HepG2 (cell line): ENCODE results near the gene MRPL50. TPM values are rescaled to one million over a fixed set of nuclear protein-coding genes. Genes with fewer than 3 reads are reported as not detected.

ENCODE experiments used
- CEBPG ChIP-seq: IDR thresholded peaks from 2 replicates; pipeline ENCODE4 v1.6.1; 2016
- DMAP1 ChIP-seq: IDR thresholded peaks from 2 replicates; pipeline ENCODE4 v1.6.1; 2016
- FOXA1 ChIP-seq, 2 experiments: fragments of 450-650 bp in 1 of 2; sonication (generic) in 1 of 2; formaldehyde crosslinking in 1 of 2; IDR thresholded peaks; 2 replicates each; pipeline versions ENCODE4 v1.4.0 to v1.6.1; 2016 to 2020; ENCODE audit warnings: missing genetic modification reagents in 1 of 2
- GATAD1 ChIP-seq: IDR thresholded peaks from 2 replicates; pipeline ENCODE4 v1.6.1; 2016; ENCODE audit warnings: missing genetic modification reagents, missing compliant biosample characterization
- GFI1 ChIP-seq: sonication (generic); formaldehyde crosslinking; IDR thresholded peaks from 2 replicates; pipeline ENCODE4 v1.5.0; 2020; ENCODE audit warnings: missing genetic modification reagents, mild to moderate bottlenecking, borderline replicate concordance
- GLMP ChIP-seq: sonication (generic); formaldehyde crosslinking; IDR thresholded peaks from 2 replicates; pipeline ENCODE4 v1.9.0; 2021; ENCODE audit warnings: missing genetic modification reagents, mild to moderate bottlenecking, borderline replicate concordance
- HOMEZ ChIP-seq: IDR thresholded peaks from 2 replicates; pipeline ENCODE4 v1.6.1; 2016; ENCODE audit warnings: low read depth
- HOXA7 ChIP-seq: sonication (generic); formaldehyde crosslinking; IDR thresholded peaks from 2 replicates; pipeline ENCODE4 v1.8.1; 2022; ENCODE audit warnings: mild to moderate bottlenecking, missing genetic modification reagents, moderate library complexity
- KAT8 ChIP-seq: IDR thresholded peaks from 2 replicates; pipeline ENCODE4 v1.6.1; 2016; ENCODE audit warnings: missing genetic modification reagents, missing compliant biosample characterization
- MYC ChIP-seq: sonication (generic); formaldehyde crosslinking; IDR thresholded peaks from 2 replicates; pipeline ENCODE4 v1.9.0; 2021; ENCODE audit warnings: missing genetic modification reagents, borderline replicate concordance
- ONECUT2 ChIP-seq: sonication (generic); formaldehyde crosslinking; IDR thresholded peaks from 2 replicates; pipeline ENCODE4 v1.4.0; 2020; ENCODE audit warnings: missing genetic modification reagents
- PHF21A ChIP-seq: sonication (generic); formaldehyde crosslinking; IDR thresholded peaks from 2 replicates; pipeline ENCODE4 v1.5.0; 2020; ENCODE audit warnings: mild to moderate bottlenecking, missing genetic modification reagents
- RCOR2 ChIP-seq: IDR thresholded peaks from 2 replicates; pipeline ENCODE4 v1.6.1; 2016; ENCODE audit warnings: missing biosample characterization, missing genetic modification reagents
- RORA ChIP-seq: sonication (generic); formaldehyde crosslinking; IDR thresholded peaks from 2 replicates; pipeline ENCODE4 v1.5.0; 2020; ENCODE audit warnings: mild to moderate bottlenecking, missing genetic modification reagents, moderate library complexity
- SALL2 ChIP-seq: sonication (generic); formaldehyde crosslinking; IDR thresholded peaks from 2 replicates; pipeline ENCODE4 v1.8.1; 2023; ENCODE audit warnings: mild to moderate bottlenecking, missing genetic modification reagents, inconsistent platforms
- SMC3 ChIP-seq: IDR thresholded peaks from 2 replicates; pipeline ENCODE4 v1.6.1; 2011; ENCODE audit warnings: low read length, improper control_type of control experiment
- SOX5 ChIP-seq: IDR thresholded peaks from 2 replicates; pipeline ENCODE4 v1.6.1; 2016; ENCODE audit warnings: borderline replicate concordance
- STAT5B ChIP-seq: sonication (generic); formaldehyde crosslinking; IDR thresholded peaks from 2 replicates; pipeline ENCODE4 v1.4.0; 2020; ENCODE audit warnings: missing genetic modification reagents
- TIGD3 ChIP-seq: sonication (generic); formaldehyde crosslinking; IDR thresholded peaks from 2 replicates; pipeline ENCODE4 v1.5.1; 2020; ENCODE audit warnings: mild to moderate bottlenecking, missing genetic modification reagents, borderline replicate concordance
- ZBTB33 ChIP-seq: sonication (generic); formaldehyde crosslinking; IDR thresholded peaks from 2 replicates; pipeline ENCODE4 v1.4.0; 2020; ENCODE audit warnings: missing genetic modification reagents
- ZNF12 ChIP-seq: sonication (generic); formaldehyde crosslinking; IDR thresholded peaks from 2 replicates; pipeline ENCODE4 v1.5.0; 2020; ENCODE audit warnings: missing genetic modification reagents
- ZNF354B ChIP-seq: sonication (generic); formaldehyde crosslinking; IDR thresholded peaks from 2 replicates; pipeline ENCODE4 v1.8.0; 2022; ENCODE audit warnings: mild to moderate bottlenecking, missing genetic modification reagents
- ZNF382 ChIP-seq: sonication (generic); formaldehyde crosslinking; IDR thresholded peaks from 2 replicates; pipeline ENCODE4 v1.5.0; 2020; ENCODE audit warnings: missing genetic modification reagents, mild to moderate bottlenecking, borderline replicate concordance
- ZNF430 ChIP-seq: sonication (generic); formaldehyde crosslinking; IDR thresholded peaks from 2 replicates; pipeline ENCODE4 v1.9.0; 2021; ENCODE audit warnings: mild to moderate bottlenecking, missing genetic modification reagents
- ZNF589 ChIP-seq: sonication (generic); formaldehyde crosslinking; conservative IDR thresholded peaks from 2 replicates; pipeline ENCODE4 v1.8.0; 2022; ENCODE audit warnings: mild to moderate bottlenecking, moderate library complexity, missing genetic modification reagents
- ZNF792 ChIP-seq: IDR thresholded peaks from 2 replicates; pipeline ENCODE4 v1.6.1; 2016
- ZNF839 ChIP-seq: sonication (generic); formaldehyde crosslinking; IDR thresholded peaks from 2 replicates; pipeline ENCODE4 v1.4.0; 2020; ENCODE audit warnings: missing genetic modification reagents, mild to moderate bottlenecking, borderline replicate concordance
- polyA plus RNA-seq, 8 experiments: library from polyadenylated mRNA; depleted of rRNA in 3 of 8; stranded (reverse) in 7 of 8; unstranded in 1 of 8; fragments of >200 nt; fragmentation: Illumina TruSeq in 4 of 8; extraction: Trizol in 4 of 8; gene quantifications; 2 replicates each; pipeline versions ENCODE4 v1.2.1 to v1.2.3, GENCODE V29; 2011 to 2016; ENCODE audit warnings: low read depth in 4 of 8, missing spikeins in 1 of 8, mixed read lengths in 1 of 8; ENCODE audit not compliant: insufficient read depth in 1 of 8
- total RNA-seq, 5 experiments: library from RNA; depleted of rRNA; stranded (reverse); fragments of >200 nt; fragmentation: Illumina TruSeq; extraction: Trizol; gene quantifications; 2 replicates each; pipeline ENCODE4 v1.2.3, GENCODE V29; 2016; ENCODE audit warnings: low read depth in 1 of 5

MRPL50 gene
- total and polyA plus RNA-seq, 2 of the 13 experiments (the other 11 are each of a cell fraction or from before 2014, with no cell fraction given), result 37.1 to 70.0 TPM

DNA sequence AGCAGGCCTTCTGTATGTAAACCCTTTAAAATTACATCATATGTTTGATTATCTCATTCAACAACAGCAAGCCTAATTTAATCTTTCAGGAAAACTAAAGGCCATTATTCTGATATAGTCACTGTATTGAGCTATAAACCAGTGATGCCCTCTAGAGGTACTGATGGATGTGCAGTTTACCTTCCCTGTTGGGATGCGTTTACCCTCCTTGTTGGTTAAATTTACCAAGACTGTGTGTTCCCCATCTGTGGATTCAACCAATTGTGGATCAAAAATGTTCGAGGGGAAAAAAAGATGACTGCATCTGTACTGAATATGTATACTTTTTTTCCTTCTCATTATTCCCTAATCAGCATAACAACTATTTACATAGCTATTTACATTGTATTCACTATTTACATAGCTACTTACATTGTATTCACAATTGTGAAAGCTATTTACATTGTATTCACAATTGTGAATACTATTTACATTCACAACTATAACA lies 9.9 kb downstream of the MRPL50 start (continued):
- peak; percentile 61 for TF ChIP-seq ZBTB33 (CRISPR knock-in tag)
- TF ChIP-seq ZNF839 (CRISPR knock-in tag), result no peak
- no peak for TF ChIP-seq STAT5B (CRISPR knock-in tag)
- no peak for TF ChIP-seq ZNF354B (CRISPR knock-in tag)
- no peak for TF ChIP-seq RCOR2 (CRISPR knock-in tag)
- 0 out of 2 replicates have a peak, but pooled peaks have one; percentile 21 for TF ChIP-seq KAT8 (CRISPR knock-in tag)
- no peak for TF ChIP-seq TIGD3
- no peak for TF ChIP-seq ONECUT2 (CRISPR knock-in tag)
- TF ChIP-seq SOX5 (CRISPR knock-in tag), result peak; percentile 85
- TF ChIP-seq GFI1, result peak; percentile 29; the same call in 1 of the 2 replicates
- TF ChIP-seq ZNF430 (CRISPR knock-in tag), result no peak
- TF ChIP-seq SMC3, result peak; percentile 76; the same call in 1 of the 2 replicates
- 0 out of 2 replicates have a peak, but pooled peaks have one; percentile 57 for TF ChIP-seq ZNF792 (CRISPR knock-in tag)
- TF ChIP-seq DMAP1 (CRISPR knock-in tag), result no peak
- TF ChIP-seq RORA (CRISPR knock-in tag), result no peak
- no peak for TF ChIP-seq ZNF382
- 0 out of 2 replicates have a peak, but pooled peaks have one; percentile 24 for TF ChIP-seq HOMEZ (CRISPR knock-in tag)
- TF ChIP-seq PHF21A (CRISPR knock-in tag), result no peak
- TF ChIP-seq HOXA7 (CRISPR knock-in tag), result no peak
- TF ChIP-seq ZNF589 (CRISPR knock-in tag), result no peak
- no peak for TF ChIP-seq MYC (CRISPR knock-in tag)
- TF ChIP-seq ZNF12 (CRISPR knock-in tag), result no peak
- TF ChIP-seq FOXA1 (IDR thresholded peaks at IDR 0.05), result peak; percentile 100
- peak; percentile 82 for TF ChIP-seq FOXA1 (CRISPR knock-in tag; IDR thresholded peaks at IDR 0.05)
- 0 out of 2 replicates have a peak, but pooled peaks have one; percentile 36 for TF ChIP-seq CEBPG
- TF ChIP-seq GLMP (CRISPR knock-in tag), result no peak
- TF ChIP-seq GATAD1 (CRISPR knock-in tag), result no peak
- no peak for TF ChIP-seq SALL2 (CRISPR knock-in tag)
- TF ChIP-seq, all 625 proteins: peak for 59
